Stimulated activated CD8-positive, alpha-beta memory T cell treated with anti-CD3 and anti-CD28 coated beads, Interleukin-7, amount 100 ng/mL, for 48 hours (primary cell): ENCODE measurements around the gene A1BG.

ENCODE experiments used
- DNase-seq, 2 donors: peaks; one replicate each; pipeline ENCODE4 v3.0.0-alpha.2; 2020; ENCODE audit warnings: low read depth in 1 of 2; ENCODE audit errors: extremely low read depth in 1 of 2

The A1BG gene, protein sequence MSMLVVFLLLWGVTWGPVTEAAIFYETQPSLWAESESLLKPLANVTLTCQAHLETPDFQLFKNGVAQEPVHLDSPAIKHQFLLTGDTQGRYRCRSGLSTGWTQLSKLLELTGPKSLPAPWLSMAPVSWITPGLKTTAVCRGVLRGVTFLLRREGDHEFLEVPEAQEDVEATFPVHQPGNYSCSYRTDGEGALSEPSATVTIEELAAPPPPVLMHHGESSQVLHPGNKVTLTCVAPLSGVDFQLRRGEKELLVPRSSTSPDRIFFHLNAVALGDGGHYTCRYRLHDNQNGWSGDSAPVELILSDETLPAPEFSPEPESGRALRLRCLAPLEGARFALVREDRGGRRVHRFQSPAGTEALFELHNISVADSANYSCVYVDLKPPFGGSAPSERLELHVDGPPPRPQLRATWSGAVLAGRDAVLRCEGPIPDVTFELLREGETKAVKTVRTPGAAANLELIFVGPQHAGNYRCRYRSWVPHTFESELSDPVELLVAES

GRCh38 chr19:58352760-58353671, at the start of gene A1BG:
Gene A1BG (minus strand): TSS chr19:58353492. CDS start chr19:58353437, 55 bp downstream.
- DNase-seq, result no peak

GRCh38 chr19:58401840-58402421, 48.6 kb upstream of the A1BG start:
- no peak for DNase-seq

- DNase-seq, result peak; percentile 96 to 99
Observed at GRCh38 chr19:58400916-58401839, 47.9 kb upstream of the A1BG start.

GRCh38 chr19:58400316-58400915, 47.1 kb upstream of the A1BG start:
- no peak for DNase-seq

- DNase-seq, result no peak
Observed at GRCh38 chr19:58399903-58400302, 46.6 kb upstream of the A1BG start.

DNA sequence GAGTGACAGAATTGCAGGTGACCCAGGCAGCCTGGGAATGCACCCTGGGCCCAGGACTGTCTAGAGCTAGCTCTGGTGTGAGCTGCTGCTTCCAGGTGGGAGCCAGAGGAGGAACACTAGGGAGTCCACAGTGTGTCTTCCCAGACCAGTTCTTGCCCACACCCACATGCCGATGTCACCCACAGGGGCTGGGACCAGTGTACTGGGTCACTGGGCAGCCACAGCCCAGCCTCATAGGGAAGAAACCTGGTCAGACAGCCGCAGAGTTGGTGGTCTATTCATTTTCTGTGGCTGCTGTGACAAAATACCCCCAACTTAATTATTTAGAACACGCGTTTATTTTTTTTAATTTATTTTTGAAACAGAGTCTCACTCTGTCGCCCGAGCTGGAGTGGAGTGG, 45.3 kb upstream of the A1BG start:
- DNase-seq, result no peak

GRCh38 chr19:58398087-58398486, 44.8 kb upstream of the A1BG start:
- no peak for DNase-seq

GRCh38 chr19:58397533-58398037, 44.3 kb upstream of the A1BG start:
- no peak for DNase-seq

GRCh38 chr19:58396691-58397532, 43.6 kb upstream of the A1BG start:
- no peak for DNase-seq

DNA sequence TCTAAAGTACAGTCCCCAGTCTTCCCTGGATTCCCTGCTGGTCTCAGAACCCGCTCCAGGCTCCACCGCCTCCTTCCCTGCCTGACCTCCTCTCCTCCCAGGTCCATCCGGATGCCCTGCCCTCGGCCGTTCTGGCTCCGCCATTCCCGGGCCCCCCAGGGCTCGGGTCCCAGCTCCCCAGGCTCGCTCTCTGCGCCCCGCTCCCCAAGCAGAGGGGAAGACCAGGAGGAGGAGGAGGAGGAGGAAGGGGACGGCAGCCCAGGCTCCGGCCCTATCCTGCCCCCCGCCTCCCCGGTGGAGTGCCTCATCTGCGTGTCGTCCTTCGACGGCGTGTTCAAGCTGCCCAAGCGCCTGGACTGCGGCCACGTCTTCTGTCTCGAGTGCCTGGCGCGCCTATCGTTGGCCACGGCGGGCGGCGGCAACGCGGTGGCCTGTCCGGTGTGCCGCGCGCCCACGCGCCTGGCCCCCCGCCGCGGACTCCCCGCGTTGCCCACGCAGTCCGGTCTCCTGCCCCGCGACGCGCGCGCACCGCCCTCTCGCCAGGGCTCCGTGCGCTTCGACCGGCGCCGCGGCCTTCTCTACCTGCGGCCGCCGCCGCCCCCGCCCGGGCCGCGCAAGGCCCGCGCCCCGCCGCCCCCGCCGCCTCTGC, 42.8 kb upstream of the A1BG start:
- DNase-seq, result no peak

GRCh38 chr19:58395220-58395978, 42.1 kb upstream of the A1BG start, which contains the start of gene RNF225:
Gene RNF225 (plus strand): TSS chr19:58395656. CDS start chr19:58396090, 434 bp downstream.
- no peak for DNase-seq

DNA sequence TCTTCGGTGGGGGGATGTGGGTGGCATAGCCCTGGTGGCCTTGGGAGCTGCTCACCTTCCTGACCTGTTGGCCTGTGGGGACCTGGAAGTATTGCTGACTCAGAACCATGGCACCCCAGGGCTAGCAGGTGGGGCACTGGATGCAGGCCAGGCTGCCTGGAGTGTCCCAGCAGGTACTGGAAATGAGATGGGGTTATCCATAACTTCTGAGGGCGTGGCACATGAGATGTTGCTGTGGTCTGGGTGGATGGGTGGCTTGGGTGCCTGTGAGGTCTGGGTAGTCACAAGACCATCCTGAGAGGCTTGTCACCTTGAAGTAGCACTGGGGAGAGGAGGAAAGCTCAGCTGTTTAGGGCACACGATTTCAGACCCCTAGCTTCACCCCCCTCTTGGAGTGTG, 41.5 kb upstream of the A1BG start:
- DNase-seq, result no peak

GRCh38 chr19:58393725-58394033, 40.4 kb upstream of the A1BG start:
- no peak for DNase-seq

DNA sequence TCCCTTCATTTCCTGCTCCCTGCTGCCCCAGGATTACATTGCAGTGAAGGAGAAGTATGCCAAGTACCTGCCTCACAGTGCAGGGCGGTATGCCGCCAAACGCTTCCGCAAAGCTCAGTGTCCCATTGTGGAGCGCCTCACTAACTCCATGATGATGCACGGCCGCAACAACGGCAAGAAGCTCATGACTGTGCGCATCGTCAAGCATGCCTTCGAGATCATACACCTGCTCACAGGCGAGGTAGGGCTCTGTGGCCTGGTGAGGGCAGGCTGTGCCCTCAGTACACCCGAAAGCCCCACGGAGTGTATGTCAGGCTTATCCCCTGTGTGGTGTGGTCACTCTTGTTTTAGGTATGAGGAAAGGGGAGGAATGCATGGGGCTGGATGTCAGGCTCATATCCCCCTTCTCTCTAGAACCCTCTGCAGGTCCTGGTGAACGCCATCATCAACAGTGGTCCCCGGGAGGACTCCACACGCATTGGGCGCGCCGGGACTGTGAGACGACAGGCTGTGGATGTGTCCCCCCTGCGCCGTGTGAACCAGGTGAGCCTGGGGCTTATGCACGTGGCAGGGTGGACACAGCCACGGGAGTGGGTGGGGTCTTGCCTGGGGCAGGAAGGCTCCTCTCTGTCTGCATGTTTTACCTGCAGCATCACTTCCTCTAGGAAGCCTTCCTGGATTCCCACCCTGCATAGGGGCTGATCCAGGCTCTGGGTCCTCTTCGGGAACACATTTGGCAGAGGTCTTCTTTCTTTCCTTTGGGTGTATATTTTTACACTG, 39.8 kb upstream of the A1BG start:
- no peak for DNase-seq

DNA sequence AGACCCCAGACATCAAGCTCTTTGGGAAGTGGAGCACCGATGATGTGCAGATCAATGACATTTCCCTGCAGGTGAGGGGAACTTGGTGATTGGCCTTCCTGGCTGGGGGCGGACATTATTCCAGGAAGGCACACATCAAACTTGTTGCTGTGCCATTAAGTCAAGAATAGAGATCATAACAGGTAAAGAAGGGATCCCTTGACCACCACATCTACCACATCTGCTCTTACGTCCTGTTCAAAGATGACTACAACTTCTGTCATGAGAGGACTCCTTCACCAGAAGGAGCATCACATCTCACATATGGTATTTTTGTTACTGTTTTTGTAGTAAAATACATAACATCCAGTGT, 34.9 kb upstream of the A1BG start:
- DNase-seq, result no peak

DNA sequence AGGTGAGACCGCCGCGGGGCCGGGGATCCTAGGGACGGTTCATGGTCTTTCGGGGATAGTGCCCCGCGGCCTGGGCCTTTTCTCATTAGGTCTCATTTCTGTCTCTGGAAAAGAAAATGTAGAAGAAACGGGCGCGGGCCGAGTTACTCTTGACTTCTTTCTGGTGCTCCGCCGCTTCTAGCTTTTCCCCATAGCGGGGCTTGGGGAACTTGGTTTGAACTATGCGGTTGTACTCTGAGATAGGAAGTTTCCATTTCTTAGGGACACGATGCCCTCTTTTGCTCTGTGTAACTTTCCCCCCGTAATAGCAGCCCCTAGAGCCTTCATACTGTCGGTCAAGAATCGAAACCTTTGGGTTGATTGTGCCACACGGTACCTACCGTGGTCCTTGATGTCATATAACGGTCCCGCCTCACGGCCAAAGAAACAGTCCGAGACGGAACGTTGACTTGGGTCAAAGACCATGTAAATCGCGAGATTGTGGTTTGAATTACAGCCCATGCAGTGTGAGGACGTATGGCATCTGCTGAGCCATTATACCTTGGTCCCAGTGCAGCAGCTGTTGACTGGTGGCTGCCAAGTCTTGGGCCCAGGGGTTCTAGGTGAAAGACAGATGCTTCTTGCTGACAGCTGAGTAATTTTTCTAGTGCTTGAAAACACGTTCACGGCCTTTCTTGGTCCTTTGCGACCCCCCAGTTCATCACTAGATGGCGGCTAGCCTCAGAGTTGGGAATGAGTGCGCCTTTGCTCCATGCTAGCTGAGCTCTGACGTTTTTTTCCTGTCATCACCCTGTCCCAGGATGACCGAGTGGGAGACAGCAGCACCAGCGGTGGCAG, 34.3 kb upstream of the A1BG start:
- DNase-seq, result no peak
